Hematopoietic multipotent progenitor cell treated with erythropoietin and hydrocortisone succinate and interleukin-3 and kit ligand, for 15 days (in vitro differentiated cells): Measurements from ENCODE around the gene SRP54.
"Not testable (repeated sequence)": the region's sequence is repeated elsewhere in the genome, so short reads cannot be mapped to it uniquely, and the experiment has no call there.

Source experiments
- DNase-seq: peaks from one replicate; pipeline ENCODE4 v3.0.0-alpha.2; 2015; ENCODE audit warnings: low spot score

Gene SRP54

DNA sequence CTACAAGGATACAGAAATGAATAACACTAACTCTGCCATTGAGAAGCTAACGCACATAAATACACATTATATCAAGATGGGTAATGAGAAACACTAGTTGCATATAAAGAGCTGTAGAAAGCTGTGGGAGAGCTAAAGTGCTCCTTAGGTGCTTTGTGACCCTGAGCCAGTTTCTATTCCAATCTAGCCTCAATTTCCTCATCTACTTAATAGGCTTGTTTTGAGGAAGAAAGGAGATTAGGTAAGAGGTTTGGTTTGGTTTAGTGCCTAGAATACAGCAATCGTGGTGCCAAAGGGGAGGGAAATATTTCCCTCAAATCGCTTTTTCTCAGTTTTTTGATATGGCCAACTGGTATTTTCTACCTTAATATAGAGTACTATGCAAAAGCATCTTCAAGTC, 994 bp downstream of the SRP54 start:
- DNase-seq: no peak

GRCh38 chr14:34985740-34986139, 2.9 kb downstream of the SRP54 start:
- DNase-seq: no peak

GRCh38 chr14:34987180-34987579, 4.4 kb downstream of the SRP54 start:
- DNase-seq: no peak

- no peak for DNase-seq
Measured at GRCh38 chr14:34989762-34990161, 7.0 kb downstream of the SRP54 start.

- DNase-seq: no peak
Measured at GRCh38 chr14:34993426-34993825, 10.6 kb downstream of the SRP54 start.

DNA sequence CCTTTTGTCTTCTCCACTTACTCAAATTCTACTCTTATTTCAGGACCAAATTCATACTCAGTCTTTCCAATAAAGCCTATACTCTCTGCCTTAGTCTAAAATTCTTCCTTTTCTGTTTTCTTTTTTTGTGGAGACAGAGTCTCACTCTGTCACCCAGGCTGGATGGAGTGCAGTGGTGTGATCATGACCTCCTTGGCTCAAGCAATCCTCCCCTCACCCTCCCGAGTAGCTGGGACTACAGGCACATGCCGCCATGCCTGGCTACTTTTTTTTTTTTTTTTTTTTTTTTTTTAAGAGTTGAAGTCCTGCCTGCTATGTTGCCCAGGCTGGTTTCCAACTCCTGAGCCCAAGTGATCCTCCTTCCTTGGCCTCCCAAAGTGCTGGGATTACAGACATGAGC, 11.9 kb downstream of the SRP54 start:
- no peak for DNase-seq

- DNase-seq: no peak
Measured at GRCh38 chr14:34997762-34998161, 15.0 kb downstream of the SRP54 start.

- DNase-seq: no peak
Measured at GRCh38 chr14:34999500-34999899, 16.7 kb downstream of the SRP54 start.

DNA sequence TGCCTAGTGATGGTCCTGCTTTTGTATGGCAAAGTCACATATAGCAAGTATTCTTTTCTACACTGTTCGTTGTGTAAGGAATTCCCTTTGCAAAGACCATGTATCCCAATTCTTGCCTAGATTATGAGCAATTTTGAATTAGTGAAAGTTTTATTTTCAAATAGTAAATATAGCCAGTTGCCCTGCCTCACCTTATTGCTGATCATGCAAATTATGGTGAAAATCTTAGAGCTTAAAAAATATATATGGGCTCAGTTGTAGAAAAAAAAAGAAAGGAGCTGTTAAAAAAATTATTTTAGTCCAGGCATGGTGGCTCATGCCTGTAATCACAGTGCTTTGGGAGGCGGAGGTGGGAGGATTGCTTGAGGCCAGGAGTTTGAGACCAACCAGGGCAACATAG, 18.8 kb downstream of the SRP54 start:
- DNase-seq: no peak

DNA sequence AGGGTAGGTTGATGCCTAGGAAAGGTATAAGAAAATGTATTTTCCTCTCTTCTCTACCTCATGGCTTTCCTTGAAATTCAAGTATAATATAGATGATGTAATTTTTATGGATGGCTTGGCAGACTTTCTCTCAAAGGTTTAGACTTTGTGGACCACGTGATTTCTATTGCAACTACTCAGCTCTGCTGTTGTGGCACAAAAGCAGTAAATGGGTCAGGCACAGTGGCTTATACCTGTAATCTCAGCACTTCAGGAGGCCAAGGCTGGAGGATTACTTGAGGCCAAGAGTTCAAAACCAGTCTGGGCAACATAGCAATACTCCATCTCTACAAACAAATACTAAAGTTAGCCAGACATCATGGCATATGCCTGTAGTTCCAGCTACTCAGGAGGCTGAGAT, 22.0 kb downstream of the SRP54 start:
- DNase-seq: no peak

DNA sequence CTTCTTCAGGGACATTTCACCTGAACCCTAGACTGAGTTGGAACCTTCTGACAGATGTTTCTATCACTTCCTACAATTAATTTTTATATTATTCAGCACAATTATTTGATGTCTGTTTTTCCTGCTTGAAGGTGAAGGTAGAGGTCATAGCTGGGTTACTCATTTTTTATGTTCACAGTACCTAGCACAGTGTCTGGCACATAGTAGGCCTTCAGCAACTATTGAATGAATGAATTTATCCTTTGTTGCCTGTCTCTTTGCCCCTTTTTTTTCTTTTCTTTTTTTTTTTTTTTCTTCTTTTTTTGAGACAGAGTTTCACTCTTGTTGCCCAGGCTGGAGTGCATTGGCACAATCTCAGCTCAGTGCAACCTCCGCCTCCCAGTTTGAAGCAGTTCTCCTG, 33.8 kb downstream of the SRP54 start:
- DNase-seq: no peak

- DNase-seq: no peak
Measured at GRCh38 chr14:35020713-35021112, 37.9 kb downstream of the SRP54 start.

DNA sequence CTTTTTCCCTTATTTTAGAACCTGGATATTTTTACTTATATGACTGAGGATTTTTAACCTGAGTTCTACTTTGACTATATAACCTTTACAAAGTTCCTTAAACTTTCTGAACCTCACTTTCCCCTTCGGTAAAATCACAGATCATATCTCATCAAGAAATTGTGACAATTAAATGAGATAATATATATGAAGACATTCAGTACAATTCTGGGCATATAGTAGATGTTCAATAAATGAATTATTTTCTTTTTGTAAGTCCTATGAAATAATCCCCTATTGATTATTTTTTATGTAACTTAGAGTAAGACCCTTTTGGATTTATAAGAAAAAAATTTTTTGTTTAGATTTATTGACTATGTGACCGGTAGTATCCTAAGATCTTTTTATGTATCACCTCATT, 45.6 kb downstream of the SRP54 start:
- no peak for DNase-seq

GRCh38 chr14:35032562-35032961, 49.8 kb downstream of the SRP54 start:
- no peak for DNase-seq

DNA sequence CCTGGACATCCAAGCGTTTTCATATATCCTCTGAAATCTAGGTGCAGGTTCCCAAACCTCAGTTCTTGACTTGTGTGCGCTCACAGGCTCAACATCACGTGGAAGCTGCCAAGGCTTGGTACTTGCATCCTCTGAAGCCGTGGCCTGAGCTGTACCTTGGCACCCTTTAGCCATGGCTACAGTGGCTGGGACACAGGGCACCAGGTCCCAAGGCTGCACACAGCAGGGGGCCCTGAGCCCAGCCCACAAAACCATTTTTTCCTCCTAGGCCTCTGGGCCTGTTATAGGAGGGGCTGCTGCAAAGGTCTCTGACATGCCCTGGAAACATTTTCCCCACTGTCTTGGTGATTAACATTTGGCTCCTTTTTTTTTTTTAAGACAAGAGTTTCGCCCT, 51.6 kb downstream of the SRP54 start:
- no peak for DNase-seq

GRCh38 chr14:35034944-35035554, 52.3 kb downstream of the SRP54 start:
- not testable (repeated sequence) for DNase-seq

DNA sequence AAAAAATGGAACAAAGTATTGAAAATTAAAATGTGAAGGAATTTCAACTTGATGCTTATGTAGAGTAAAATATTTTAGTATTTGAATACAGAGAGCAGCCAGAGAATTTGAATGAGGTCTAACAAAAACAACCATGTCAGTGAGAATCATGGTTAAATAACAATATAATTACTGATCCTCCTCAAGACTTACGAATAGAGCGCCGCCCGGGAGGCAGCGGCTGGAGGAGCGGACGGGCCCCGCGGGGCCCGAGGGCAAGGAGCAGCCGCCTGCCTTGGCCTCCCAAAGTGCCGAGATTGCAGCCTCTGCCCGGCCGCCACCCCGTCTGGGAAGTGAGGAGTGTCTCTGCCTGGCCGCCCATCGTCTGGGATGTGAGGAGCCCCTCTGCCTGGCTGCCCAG, 55.5 kb downstream of the SRP54 start:
- DNase-seq: not testable (repeated sequence)

GRCh38 chr14:35042632-35043031, 59.8 kb downstream of the SRP54 start:
- no peak for DNase-seq

- DNase-seq: no peak
Measured at GRCh38 chr14:35043046-35043445, 60.3 kb downstream of the SRP54 start.

DNA sequence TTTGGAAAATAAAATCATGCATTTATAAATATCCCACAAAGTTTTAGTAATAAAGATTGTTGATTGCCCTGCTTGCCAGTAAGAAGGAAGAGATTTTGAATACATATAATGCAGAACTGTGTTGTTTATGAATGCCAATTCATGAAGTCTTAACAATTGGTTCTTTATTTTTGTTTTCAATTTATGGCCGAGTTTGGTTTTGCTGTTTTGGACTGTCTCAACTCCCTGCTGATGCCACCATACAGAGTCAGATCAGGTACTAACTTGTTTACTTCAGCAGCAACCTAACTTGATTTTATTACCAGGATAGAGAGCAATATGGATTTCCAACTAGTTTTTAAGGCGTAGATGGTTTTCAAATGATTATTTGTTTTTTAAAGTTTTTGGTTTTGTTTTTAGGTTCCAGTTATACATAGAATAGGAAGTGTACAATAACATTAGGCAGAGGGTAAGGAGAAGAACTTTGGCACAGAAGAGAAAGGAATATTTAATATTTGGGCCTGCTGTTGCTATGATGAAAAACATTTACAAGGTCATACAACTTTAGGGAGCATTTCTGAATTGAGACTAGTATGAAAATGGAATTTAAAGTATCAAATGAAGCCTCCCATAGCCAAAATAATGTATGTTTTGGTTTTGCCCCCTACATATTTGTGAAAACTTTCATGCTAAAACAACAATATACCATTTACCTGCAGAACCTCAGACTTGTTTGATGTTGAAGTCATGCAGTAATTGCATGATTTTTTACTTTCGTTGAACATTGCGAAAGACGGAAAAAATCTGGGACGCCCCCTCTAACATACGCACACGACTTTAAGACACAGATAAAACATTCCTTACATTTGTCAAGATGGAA, 62.4 kb downstream of the SRP54 start:
- no peak for DNase-seq

DNA sequence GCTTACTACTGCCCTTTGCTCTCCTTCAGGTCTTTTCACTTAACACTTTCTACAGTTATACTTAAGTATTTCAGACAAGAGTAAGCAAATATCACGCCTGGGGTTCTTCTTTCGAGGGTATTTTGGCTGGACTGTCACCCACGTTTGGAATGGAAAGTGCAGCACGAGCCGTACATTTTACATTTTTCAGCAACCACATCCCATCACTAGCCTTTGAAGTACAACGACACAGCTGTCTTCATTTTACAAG, 62.9 kb downstream of the SRP54 start:
- DNase-seq: no peak

- DNase-seq: peak; percentile 97
Measured at GRCh38 chr14:35046048-35046750, 63.4 kb downstream of the SRP54 start, which contains the start of gene FAM177A1. Gene FAM177A1, plus strand, starts transcription at chr14:35046272. Its CDS starts 192 bp downstream, at chr14:35046464.
